ENCODE measurements around the gene SEC11C. TPM values are rescaled to one million over a fixed set of nuclear protein-coding genes. Genes with fewer than 3 reads are reported as not detected.

Gene SEC11C
- total RNA-seq, 1 experiment from 2014 or later, result 38.0 TPM

DNA sequence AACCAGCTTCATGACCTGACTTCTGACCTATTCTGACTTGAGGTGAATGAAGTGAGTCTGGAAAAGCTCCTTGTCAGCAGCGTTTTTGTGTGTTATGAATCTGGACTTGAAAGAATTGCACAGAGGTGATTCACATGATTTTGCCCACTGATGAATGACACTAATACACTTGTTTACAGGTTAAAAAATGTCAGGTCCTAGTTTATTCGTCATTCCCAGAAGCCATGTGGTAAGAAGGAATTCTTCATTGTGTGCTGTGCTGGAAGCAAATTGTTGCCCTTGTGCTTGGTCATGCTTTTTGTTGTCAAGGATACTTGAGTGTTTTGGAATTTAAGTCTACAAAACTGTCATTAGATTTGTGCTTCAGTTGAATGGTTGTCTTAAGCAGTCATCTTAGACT lies 15.5 kb downstream of the SEC11C start:
- Histone ChIP-seq H3K27ac (ENCODE audit: insufficient read length, low read depth, low read length) (no peak overlapping the region), H2BK20ac (ENCODE audit: low read depth, low read length, poor library complexity, severe bottlenecking) (no peak overlapping the region), H4K8ac (replicated peaks; ENCODE audit: insufficient read length, low read depth, low read length) (no peak overlapping the region), H3K9me3 (ENCODE audit: control insufficient read depth, low read depth, low read length) (no peaks in the 10 kb centered on the region), H4K20me1 (ENCODE audit: control insufficient read depth, insufficient read depth, insufficient read length) (no peaks in the 10 kb centered on the region), H2AFZ (ENCODE audit: low read length) (no peak overlapping the region), H3K23ac (ENCODE audit: insufficient read length, low read depth, low read length) (no peak overlapping the region), H4K91ac (ENCODE audit: insufficient read length, low read depth, low read length) (no peak overlapping the region), H2BK5ac (ENCODE audit: insufficient read length, low read length) (no peak overlapping the region), H3K4me2 (ENCODE audit: insufficient read depth, insufficient read length, low read length) (no peak overlapping the region), H3K9ac (ENCODE audit: extremely low read depth, insufficient read length, low read length) (no peak overlapping the region), H2BK12ac (ENCODE audit: insufficient read length, low read depth, low read length) (no peak overlapping the region), H2BK120ac (ENCODE audit: low read depth, low read length, poor library complexity, severe bottlenecking) (no peak overlapping the region), H3K18ac (ENCODE audit: insufficient read length, low read depth, low read length) (no peak overlapping the region), H3K4ac (ENCODE audit: low read depth, low read length) (no peak overlapping the region), H3K79me1 (ENCODE audit: insufficient read depth, low read depth, low read length, poor library complexity, severe bottlenecking) (no peaks in the 10 kb centered on the region), H4K5ac (ENCODE audit: insufficient read length, low read depth, low read length) (no peak overlapping the region), H3T11ph (ENCODE audit: low read length) (no peak overlapping the region), H2AK5ac (ENCODE audit: insufficient read length, low read length) (no peak overlapping the region), H3K27me3 (ENCODE audit: insufficient read depth, low read length) (no peaks in the 10 kb centered on the region), H3K79me2 (ENCODE audit: insufficient read depth, low read length) (no peaks in the 10 kb centered on the region), H3K23me2 (ENCODE audit: insufficient read length, low read depth, low read length, poor library complexity, severe bottlenecking) (peaks cover 2% of the 10 kb centered on the region), H2BK15ac (ENCODE audit: low read depth, low read length) (no peak overlapping the region), H3K4me1 (ENCODE audit: insufficient read depth, low read length) (no peaks in the 10 kb centered on the region; the same call in 1 of the 2 replicates), H3K56ac (ENCODE audit: insufficient read length, low read depth, low read length) (no peak overlapping the region), H3K14ac (ENCODE audit: insufficient read depth, low read length) (no peak overlapping the region)
- H3K4me3 Mint-ChIP-seq, result no peak overlapping the region
- no peak for DNase-seq
- no peaks in the 10 kb centered on the region for H3K27me3 Mint-ChIP-seq (ENCODE audit: low read depth)
- H3K4me1 Mint-ChIP-seq, result no peaks in the 10 kb centered on the region; a peak in 1 of 4 replicates
- H3K27ac Mint-ChIP-seq, result no peak overlapping the region
- TF ChIP-seq, protein P1, sequence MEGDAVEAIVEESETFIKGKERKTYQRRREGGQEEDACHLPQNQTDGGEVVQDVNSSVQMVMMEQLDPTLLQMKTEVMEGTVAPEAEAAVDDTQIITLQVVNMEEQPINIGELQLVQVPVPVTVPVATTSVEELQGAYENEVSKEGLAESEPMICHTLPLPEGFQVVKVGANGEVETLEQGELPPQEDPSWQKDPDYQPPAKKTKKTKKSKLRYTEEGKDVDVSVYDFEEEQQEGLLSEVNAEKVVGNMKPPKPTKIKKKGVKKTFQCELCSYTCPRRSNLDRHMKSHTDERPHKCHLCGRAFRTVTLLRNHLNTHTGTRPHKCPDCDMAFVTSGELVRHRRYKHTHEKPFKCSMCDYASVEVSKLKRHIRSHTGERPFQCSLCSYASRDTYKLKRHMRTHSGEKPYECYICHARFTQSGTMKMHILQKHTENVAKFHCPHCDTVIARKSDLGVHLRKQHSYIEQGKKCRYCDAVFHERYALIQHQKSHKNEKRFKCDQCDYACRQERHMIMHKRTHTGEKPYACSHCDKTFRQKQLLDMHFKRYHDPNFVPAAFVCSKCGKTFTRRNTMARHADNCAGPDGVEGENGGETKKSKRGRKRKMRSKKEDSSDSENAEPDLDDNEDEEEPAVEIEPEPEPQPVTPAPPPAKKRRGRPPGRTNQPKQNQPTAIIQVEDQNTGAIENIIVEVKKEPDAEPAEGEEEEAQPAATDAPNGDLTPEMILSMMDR (conservative IDR thresholded peaks at IDR 0.05), result no peak
- H3K9me3 Mint-ChIP-seq, result no peaks in the 10 kb centered on the region
- peaks cover 2 to 20% (median 16%) of the 10 kb centered on the region in 3 experiments; a peak in 6 of 7 replicates for H3K36me3 Mint-ChIP-seq (ENCODE audit: insufficient read depth in 1 of 3, low read depth in 3 of 3)
- WGBS (ENCODE audit: extremely low coverage, insufficient read length, low lambda C conversion rate), result no CpG with 5 or more reads among the region's 2 CpGs

Measured in H9 (cell line).